HepG2 (cell line): ENCODE measurements around the gene TRPC4.

Experiments
- EEA1 ChIP-seq: sonication (generic); formaldehyde crosslinking; IDR thresholded peaks from 2 replicates; pipeline ENCODE4 v1.5.1; 2020; ENCODE audit warnings: mild to moderate bottlenecking, missing genetic modification reagents, borderline replicate concordance
- ELF3 ChIP-seq: IDR thresholded peaks from 2 replicates; pipeline ENCODE4 v1.6.1; 2016; ENCODE audit warnings: missing genetic modification reagents, missing compliant biosample characterization
- KLF16 ChIP-seq, 2 experiments: sonication (generic) in 1 of 2; formaldehyde crosslinking in 1 of 2; IDR thresholded peaks; 2 replicates each; pipeline versions ENCODE4 v1.6.1 to v1.8.0; 2016 to 2023; ENCODE audit warnings: missing genetic modification reagents in 2 of 2, missing compliant biosample characterization in 1 of 2
- KLF9 ChIP-seq: IDR thresholded peaks from 2 replicates; pipeline ENCODE4 v1.6.1; 2016; ENCODE audit warnings: low read depth
- ZNF530 ChIP-seq: sonication (generic); formaldehyde crosslinking; IDR thresholded peaks from 2 replicates; pipeline ENCODE4 v1.5.0; 2020; ENCODE audit warnings: low read depth, mild to moderate bottlenecking, missing genetic modification reagents
- TF ChIP-seq, protein P1 (sequence below): IDR thresholded peaks from 2 replicates; pipeline ENCODE4 v1.6.1; 2016
- TF ChIP-seq, protein P2 (sequence below): sonication (generic); formaldehyde crosslinking; IDR thresholded peaks from 2 replicates; pipeline ENCODE4 v1.4.0; 2020; ENCODE audit warnings: missing genetic modification reagents
- TF ChIP-seq, protein P3 (sequence below): IDR thresholded peaks from 2 replicates; pipeline ENCODE4 v1.6.1; 2012; ENCODE audit warnings: inconsistent platforms
- TF ChIP-seq, protein P4 (sequence below), 2 experiments: IDR thresholded peaks; 2 replicates each; pipeline ENCODE4 v1.6.1; 2011 to 2012; ENCODE audit warnings: low read length in 2 of 2, borderline replicate concordance in 1 of 2, low read depth in 1 of 2, mild to moderate bottlenecking in 1 of 2, moderate library complexity in 1 of 2

DNA sequence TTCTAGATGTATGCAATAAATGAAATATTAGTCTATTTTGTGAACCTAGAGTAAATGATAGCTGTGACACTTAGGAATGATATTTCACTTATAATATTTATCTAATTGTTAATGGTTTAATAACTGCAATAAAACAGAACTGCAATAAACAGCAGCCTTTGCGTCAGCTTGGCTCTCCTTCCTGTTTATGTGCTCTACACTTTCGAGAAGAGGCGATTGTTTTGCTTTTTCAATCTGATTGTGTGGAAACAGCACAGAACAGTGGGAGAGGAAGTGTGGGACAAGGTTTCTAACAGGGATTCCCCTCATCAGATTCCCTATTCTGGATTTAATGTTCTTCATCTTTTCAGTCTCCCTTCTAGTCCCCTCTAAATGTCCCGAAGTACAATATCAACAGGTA, 17.3 kb upstream of the TRPC4 start:
- TF ChIP-seq, protein P1, sequence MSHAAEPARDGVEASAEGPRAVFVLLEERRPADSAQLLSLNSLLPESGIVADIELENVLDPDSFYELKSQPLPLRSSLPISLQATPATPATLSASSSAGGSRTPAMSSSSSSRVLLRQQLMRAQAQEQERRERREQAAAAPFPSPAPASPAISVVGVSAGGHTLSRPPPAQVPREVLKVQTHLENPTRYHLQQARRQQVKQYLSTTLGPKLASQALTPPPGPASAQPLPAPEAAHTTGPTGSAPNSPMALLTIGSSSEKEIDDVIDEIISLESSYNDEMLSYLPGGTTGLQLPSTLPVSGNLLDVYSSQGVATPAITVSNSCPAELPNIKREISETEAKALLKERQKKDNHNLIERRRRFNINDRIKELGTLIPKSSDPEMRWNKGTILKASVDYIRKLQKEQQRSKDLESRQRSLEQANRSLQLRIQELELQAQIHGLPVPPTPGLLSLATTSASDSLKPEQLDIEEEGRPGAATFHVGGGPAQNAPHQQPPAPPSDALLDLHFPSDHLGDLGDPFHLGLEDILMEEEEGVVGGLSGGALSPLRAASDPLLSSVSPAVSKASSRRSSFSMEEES (CRISPR knock-in tag), result no peak
- TF ChIP-seq, protein P2, sequence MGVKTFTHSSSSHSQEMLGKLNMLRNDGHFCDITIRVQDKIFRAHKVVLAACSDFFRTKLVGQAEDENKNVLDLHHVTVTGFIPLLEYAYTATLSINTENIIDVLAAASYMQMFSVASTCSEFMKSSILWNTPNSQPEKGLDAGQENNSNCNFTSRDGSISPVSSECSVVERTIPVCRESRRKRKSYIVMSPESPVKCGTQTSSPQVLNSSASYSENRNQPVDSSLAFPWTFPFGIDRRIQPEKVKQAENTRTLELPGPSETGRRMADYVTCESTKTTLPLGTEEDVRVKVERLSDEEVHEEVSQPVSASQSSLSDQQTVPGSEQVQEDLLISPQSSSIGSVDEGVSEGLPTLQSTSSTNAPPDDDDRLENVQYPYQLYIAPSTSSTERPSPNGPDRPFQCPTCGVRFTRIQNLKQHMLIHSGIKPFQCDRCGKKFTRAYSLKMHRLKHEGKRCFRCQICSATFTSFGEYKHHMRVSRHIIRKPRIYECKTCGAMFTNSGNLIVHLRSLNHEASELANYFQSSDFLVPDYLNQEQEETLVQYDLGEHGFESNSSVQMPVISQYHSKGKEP, result no peak
- TF ChIP-seq EEA1 (CRISPR knock-in tag) (no peak), KLF16 (CRISPR knock-in tag; IDR thresholded peaks at IDR 0.05) (no peak), ELF3 (CRISPR knock-in tag) (no peak), ZNF530 (CRISPR knock-in tag) (no peak), KLF9 (CRISPR knock-in tag) (no peak)
- TF ChIP-seq, protein P3, sequence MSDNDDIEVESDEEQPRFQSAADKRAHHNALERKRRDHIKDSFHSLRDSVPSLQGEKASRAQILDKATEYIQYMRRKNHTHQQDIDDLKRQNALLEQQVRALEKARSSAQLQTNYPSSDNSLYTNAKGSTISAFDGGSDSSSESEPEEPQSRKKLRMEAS, result no peak
- TF ChIP-seq, protein P4, sequence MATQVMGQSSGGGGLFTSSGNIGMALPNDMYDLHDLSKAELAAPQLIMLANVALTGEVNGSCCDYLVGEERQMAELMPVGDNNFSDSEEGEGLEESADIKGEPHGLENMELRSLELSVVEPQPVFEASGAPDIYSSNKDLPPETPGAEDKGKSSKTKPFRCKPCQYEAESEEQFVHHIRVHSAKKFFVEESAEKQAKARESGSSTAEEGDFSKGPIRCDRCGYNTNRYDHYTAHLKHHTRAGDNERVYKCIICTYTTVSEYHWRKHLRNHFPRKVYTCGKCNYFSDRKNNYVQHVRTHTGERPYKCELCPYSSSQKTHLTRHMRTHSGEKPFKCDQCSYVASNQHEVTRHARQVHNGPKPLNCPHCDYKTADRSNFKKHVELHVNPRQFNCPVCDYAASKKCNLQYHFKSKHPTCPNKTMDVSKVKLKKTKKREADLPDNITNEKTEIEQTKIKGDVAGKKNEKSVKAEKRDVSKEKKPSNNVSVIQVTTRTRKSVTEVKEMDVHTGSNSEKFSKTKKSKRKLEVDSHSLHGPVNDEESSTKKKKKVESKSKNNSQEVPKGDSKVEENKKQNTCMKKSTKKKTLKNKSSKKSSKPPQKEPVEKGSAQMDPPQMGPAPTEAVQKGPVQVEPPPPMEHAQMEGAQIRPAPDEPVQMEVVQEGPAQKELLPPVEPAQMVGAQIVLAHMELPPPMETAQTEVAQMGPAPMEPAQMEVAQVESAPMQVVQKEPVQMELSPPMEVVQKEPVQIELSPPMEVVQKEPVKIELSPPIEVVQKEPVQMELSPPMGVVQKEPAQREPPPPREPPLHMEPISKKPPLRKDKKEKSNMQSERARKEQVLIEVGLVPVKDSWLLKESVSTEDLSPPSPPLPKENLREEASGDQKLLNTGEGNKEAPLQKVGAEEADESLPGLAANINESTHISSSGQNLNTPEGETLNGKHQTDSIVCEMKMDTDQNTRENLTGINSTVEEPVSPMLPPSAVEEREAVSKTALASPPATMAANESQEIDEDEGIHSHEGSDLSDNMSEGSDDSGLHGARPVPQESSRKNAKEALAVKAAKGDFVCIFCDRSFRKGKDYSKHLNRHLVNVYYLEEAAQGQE (IDR thresholded peaks at IDR 0.05; ENCODE audit: borderline replicate concordance in 1 of 2, low read depth in 1 of 2, low read length in 2 of 2), result no peak
